CD14-positive monocyte (primary cell): ENCODE results near the gene PIEZO1. TPM values are rescaled to one million over a fixed set of nuclear protein-coding genes. Genes with fewer than 3 reads are reported as not detected.
A peak's percentile ranks its signal among the peaks of the same experiment; 100 is the strongest.

ENCODE experiments used
- DNase-seq, 3 donors: peaks; one replicate each; pipeline ENCODE4 v3.0.0-alpha.2; 2011 to 2022
- H2AFZ ChIP-seq: 2 replicates; pipeline ENCODE4 v1.6.0; 2012; ENCODE audit warnings: mild to moderate bottlenecking, low read depth, low read length, inconsistent platforms; ENCODE audit not compliant: insufficient read depth, poor library complexity, severe bottlenecking
- H3K27ac ChIP-seq, 2 donors: 1 replicate in 1 of 2; 2 replicates in 1 of 2; pipeline ENCODE4 v1.5.1; 2012 to 2013; ENCODE audit warnings: low read length in 2 of 2, control low read depth in 1 of 2, inconsistent platforms in 1 of 2, low read depth in 1 of 2, mild to moderate bottlenecking in 1 of 2
- H3K27me3 ChIP-seq, 2 donors: one replicate each; pipeline versions ENCODE4 v1.6.0 to v1.6.1; 2011 to 2013; ENCODE audit warnings: low read length in 2 of 2; ENCODE audit not compliant: control insufficient read depth in 2 of 2, insufficient read depth in 2 of 2
- H3K36me3 ChIP-seq, 2 donors: replicated peaks in 1 of 2; 1 replicate in 1 of 2; 2 replicates in 1 of 2; pipeline versions ENCODE4 v1.5.1 to v1.6.1; 2012 to 2013; ENCODE audit warnings: low read length in 2 of 2, control low read depth in 1 of 2, inconsistent platforms in 1 of 2, mild to moderate bottlenecking in 1 of 2; ENCODE audit not compliant: insufficient read depth in 2 of 2, control insufficient read depth in 1 of 2
- H3K4me1 ChIP-seq, 2 donors: 1 replicate in 1 of 2; 2 replicates in 1 of 2; pipeline versions ENCODE4 v1.5.1 to v1.6.1; 2012 to 2013; ENCODE audit warnings: low read length in 2 of 2, control low read depth in 1 of 2, inconsistent platforms in 1 of 2, mild to moderate bottlenecking in 1 of 2, moderate library complexity in 1 of 2; ENCODE audit not compliant: insufficient read depth in 2 of 2, control insufficient read depth in 1 of 2
- H3K4me2 ChIP-seq: replicated peaks from 2 replicates; pipeline ENCODE3; 2012; ENCODE audit warnings: low read length, moderate library complexity, mild to moderate bottlenecking; ENCODE audit not compliant: poor library complexity, severe bottlenecking; ENCODE audit errors: extremely low read depth
- H3K4me3 ChIP-seq, 3 experiments: fragments of 200-600 bp in 1 of 3; sonication (generic) in 1 of 3; replicated peaks in 1 of 3; 1 replicate in 2 of 3; 2 replicates in 1 of 3; pipeline ENCODE4 v1.5.1; 2011 to 2013; ENCODE audit warnings: low read length in 3 of 3, mild to moderate bottlenecking in 3 of 3, control low read depth in 2 of 3, low read depth in 2 of 3, inconsistent platforms in 1 of 3, moderate library complexity in 1 of 3
- H3K79me2 ChIP-seq: 2 replicates; pipeline ENCODE4 v1.6.0; 2012; ENCODE audit warnings: mild to moderate bottlenecking, control low read depth, inconsistent platforms, low read length, moderate library complexity; ENCODE audit not compliant: insufficient read depth
- H3K9ac ChIP-seq: 2 replicates; pipeline ENCODE4 v1.6.0; 2017; ENCODE audit warnings: low read length, mild to moderate bottlenecking; ENCODE audit not compliant: insufficient read depth, poor library complexity, severe bottlenecking
- H3K9me3 ChIP-seq, 2 donors: replicated peaks in 1 of 2; 1 replicate in 1 of 2; 2 replicates in 1 of 2; pipeline versions ENCODE4 v1.5.1 to v1.6.1; 2012 to 2013; ENCODE audit warnings: low read length in 2 of 2, control low read depth in 1 of 2; ENCODE audit not compliant: control insufficient read depth in 1 of 2, insufficient read depth in 1 of 2
- H4K20me1 ChIP-seq: 2 replicates; pipeline ENCODE4 v1.6.0; 2012; ENCODE audit warnings: mild to moderate bottlenecking, low read length, control low read depth, moderate library complexity; ENCODE audit not compliant: insufficient read depth
- H3K27ac Mint-ChIP-seq, 7 donors: one replicate each; pipeline ENCODE4 v1.8.0; 2020; ENCODE audit warnings: mild to moderate bottlenecking in 7 of 7, mixed read lengths in 7 of 7, moderate library complexity in 6 of 7, inconsistent platforms in 2 of 7
- H3K27me3 Mint-ChIP-seq, 3 donors: one replicate each; pipeline ENCODE4 v1.8.0; 2021 to 2022; ENCODE audit warnings: low read depth in 3 of 3, mild to moderate bottlenecking in 3 of 3, mixed read lengths in 3 of 3, moderate library complexity in 3 of 3, inconsistent platforms in 1 of 3
- H3K36me3 Mint-ChIP-seq, 2 donors: one replicate each; pipeline ENCODE4 v1.8.0; 2020; ENCODE audit warnings: mixed read lengths in 2 of 2, inconsistent platforms in 1 of 2, mild to moderate bottlenecking in 1 of 2
- H3K4me1 Mint-ChIP-seq: one replicate; pipeline ENCODE4 v1.8.0; 2020; ENCODE audit warnings: mild to moderate bottlenecking, mixed read lengths
- H3K4me3 Mint-ChIP-seq, 2 donors: one replicate each; pipeline ENCODE4 v1.8.0; 2020; ENCODE audit warnings: mild to moderate bottlenecking in 2 of 2, mixed read lengths in 2 of 2, moderate library complexity in 1 of 2
- H3K9me3 Mint-ChIP-seq, 7 donors: one replicate each; pipeline ENCODE4 v1.8.0; 2020 to 2022; ENCODE audit warnings: mixed read lengths in 7 of 7, mild to moderate bottlenecking in 6 of 7, moderate library complexity in 6 of 7, inconsistent platforms in 2 of 7
- CTCF ChIP-seq: fragments of 200-600 bp; IDR thresholded peaks from one replicate; pipeline ENCODE4 v1.8.0; 2022; ENCODE audit warnings: antibody characterized with exemption, mild to moderate bottlenecking
- WGBS: methylation state at CpG from one replicate; pipeline ENCODE4 v1.1.5; 2013; ENCODE audit warnings: missing lambda C conversion rate; ENCODE audit not compliant: insufficient coverage; 5-methylcytosine and 5-hydroxymethylcytosine counted together
- intact Hi-C, 2 donors: fragments of 100-400 bp; cut with micrococcal nuclease; formaldehyde crosslinking; loops; one replicate each; pipeline versions ENCODE4 v1.15.0 to v1.15.1; 2023
- polyA plus RNA-seq, 3 donors: library from polyadenylated mRNA; depleted of rRNA in 1 of 3; unstranded in 2 of 3; stranded (reverse) in 1 of 3; fragments of 300-500 nt in 2 of 3; fragments of >200 nt in 1 of 3; fragmentation: Illumina TruSeq in 2 of 3; gene quantifications; 1 replicate in 2 of 3; 2 replicates in 1 of 3; pipeline ENCODE4 v1.2.3, GENCODE V29; 2012 to 2021

PIEZO1 gene
- polyA plus RNA-seq, 3 donors = 10.2 to 405 (median 15.0) TPM

DNA sequence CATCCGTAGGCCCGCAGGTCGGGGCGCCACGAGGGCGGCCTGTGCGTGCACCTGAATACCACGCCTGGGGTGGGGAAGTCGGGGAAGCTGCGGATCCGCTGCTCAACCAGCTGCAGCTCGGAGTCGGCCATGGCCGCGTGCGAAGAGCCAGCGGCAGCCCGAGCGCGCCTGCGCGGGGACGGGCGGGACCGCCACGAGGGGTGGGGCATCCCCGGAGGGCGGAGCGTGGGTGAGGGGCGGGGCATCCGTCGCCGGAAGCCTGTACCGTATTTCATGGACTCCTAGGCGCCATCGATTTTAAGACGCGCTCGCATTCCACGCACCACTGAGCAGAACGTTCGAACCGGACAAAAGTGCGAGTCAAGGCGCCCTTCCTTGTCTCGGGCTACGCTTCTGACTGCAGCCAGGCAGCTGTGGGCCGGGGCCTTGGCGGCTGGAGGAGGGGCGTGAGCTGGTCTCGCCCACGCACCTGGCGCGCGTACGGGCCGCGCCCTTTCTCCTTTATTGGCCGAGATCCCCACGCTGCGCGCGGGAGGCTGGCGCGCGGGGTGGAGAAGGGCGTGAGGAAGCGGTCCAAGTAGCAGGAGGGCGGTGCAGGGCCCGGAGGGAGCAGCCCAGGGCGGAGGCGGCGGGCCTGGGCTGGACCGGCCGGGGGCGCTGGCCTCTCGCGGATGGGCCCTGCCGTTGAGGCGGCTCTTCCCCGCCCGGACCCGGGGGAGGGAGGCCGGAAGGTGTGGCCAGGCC is 26.9 kb upstream of the PIEZO1 start, which contains the start of gene APRT:
Gene APRT, minus strand, starts transcription at position 160 of the 744 bp plus-strand sequence. Its CDS starts 29 bp downstream, at position 131.
- Mint-ChIP-seq H3K27ac (peak within 1 kb of the TSS; percentile 73 to 92 (median 91)), H3K27me3 (peaks cover 0 to 2% (median 0%) of the 10 kb centered on the region in 3 donors)
- intact Hi-C loops = loop anchor here (1.0 to 10.0 kb wide), 3 partner anchors 9 to 403 kb away; partner anchors contain the start of genes CDT1 (in 1 of the 2), GALNS (in 1 of the 2), TRAPPC2L (in 1 of the 2) and ZNF778 (in 1 of the 2)

More for the DNA sequence above, 26.9 kb upstream of the PIEZO1 start, which contains the start of gene APRT:
- WGBS = under 1% methylated on average over 80 of the region's 84 CpGs
- peak; percentile 85 to 90 (median 89) for DNase-seq
- peak within 1 kb of the TSS; percentile 48 to 83 (median 58) for H3K4me3 ChIP-seq
- peaks cover 45% of the 10 kb centered on the region for H3K79me2 ChIP-seq
- H3K36me3 Mint-ChIP-seq = peaks cover 19 to 29% of the 10 kb centered on the region in 2 donors
- H3K27me3 ChIP-seq = no peaks in the 10 kb centered on the region
- TF ChIP-seq CTCF = no peak
- no peaks in the 10 kb centered on the region for H3K9me3 ChIP-seq
- H3K4me2 ChIP-seq = peak within 1 kb of the TSS; percentile 99
- H3K9me3 Mint-ChIP-seq = no peaks in the 10 kb centered on the region
- peak within 1 kb of the TSS; percentile 71 to 93 for H3K27ac ChIP-seq
- H2AFZ ChIP-seq = peak within 1 kb of the TSS; percentile 80
- peaks cover 54% of the 10 kb centered on the region for H4K20me1 ChIP-seq
- H3K4me1 Mint-ChIP-seq = peaks cover 28% of the 10 kb centered on the region
- peaks cover 35 to 42% of the 10 kb centered on the region in 2 donors for H3K4me1 ChIP-seq
- peak within 1 kb of the TSS; percentile 82 to 91 for H3K4me3 Mint-ChIP-seq
- peak within 1 kb of the TSS; percentile 84 for H3K9ac ChIP-seq
- peaks cover 14 to 25% of the 10 kb centered on the region in 2 donors for H3K36me3 ChIP-seq
